Neutrophil (primary cell): Measurements from ENCODE around the gene YEATS2.
"Not testable (repeated sequence)": the region's sequence is repeated elsewhere in the genome, so short reads cannot be mapped to it uniquely, and the experiment has no call there.

ENCODE experiments used
- H3K27ac ChIP-seq: fragments of 200-600 bp; sonication (generic); 2 replicates; pipeline ENCODE4 v1.5.1; 2016; ENCODE audit warnings: mild to moderate bottlenecking, moderate library complexity
- H3K27me3 ChIP-seq: fragments of 200-600 bp; sonication (generic); 2 replicates; pipeline ENCODE4 v1.6.0; 2016; ENCODE audit warnings: mild to moderate bottlenecking
- H3K36me3 ChIP-seq: fragments of 200-600 bp; sonication (generic); 2 replicates; pipeline ENCODE4 v1.5.1; 2017
- H3K4me1 ChIP-seq, 2 experiments: fragments of 200-600 bp in 1 of 2; sonication (generic) in 1 of 2; 1 replicate in 1 of 2; 2 replicates in 1 of 2; pipeline versions ENCODE4 v1.5.1 to v1.6.1; 2013 to 2016; ENCODE audit warnings: low read depth in 1 of 2, low read length in 1 of 2, mild to moderate bottlenecking in 1 of 2, moderate library complexity in 1 of 2; ENCODE audit not compliant: control insufficient read depth in 1 of 2, insufficient read depth in 1 of 2
- H3K4me3 ChIP-seq, 2 experiments: fragments of 200-600 bp in 1 of 2; sonication (generic) in 1 of 2; 1 replicate in 1 of 2; 2 replicates in 1 of 2; pipeline ENCODE4 v1.5.1; 2013 to 2016; ENCODE audit warnings: low read depth in 1 of 2, low read length in 1 of 2, mild to moderate bottlenecking in 1 of 2, moderate library complexity in 1 of 2
- H3K9me3 ChIP-seq: fragments of 200-600 bp; sonication (generic); 2 replicates; pipeline ENCODE4 v1.5.1; 2016
- TF ChIP-seq, protein P1 (sequence below): fragments of 200-600 bp; sonication (generic); IDR thresholded peaks from 2 replicates; pipeline ENCODE4 v1.5.1; 2016; ENCODE audit warnings: antibody characterized with exemption

The YEATS2 gene

DNA sequence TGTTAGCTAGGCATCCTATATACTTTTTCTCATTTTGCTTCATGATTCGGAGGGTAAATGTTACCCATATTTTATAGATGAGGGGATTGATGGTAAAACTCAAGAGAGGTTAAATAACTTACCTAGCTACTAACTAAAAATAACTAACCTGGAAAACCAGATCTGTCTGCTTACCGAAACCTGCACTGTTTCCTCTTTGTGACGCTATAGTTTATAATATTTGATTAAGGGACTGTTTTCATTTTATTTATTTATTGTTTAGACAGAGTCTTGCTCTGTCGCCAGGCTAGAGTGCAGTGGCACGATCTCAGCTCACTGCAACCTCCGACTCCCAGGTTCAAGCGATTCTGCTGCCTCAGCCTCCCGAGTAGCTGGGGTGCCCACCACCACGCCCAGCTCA lies 71.9 kb downstream of the YEATS2 start:
- peaks cover 7% of the 10 kb centered on the region for H3K36me3 ChIP-seq
- H3K4me3 ChIP-seq, result no peak overlapping the region
- H3K4me1 ChIP-seq, result peaks cover 7 to 17% of the 10 kb centered on the region in 2 experiments
- no peak overlapping the region for H3K27ac ChIP-seq
- TF ChIP-seq, protein P1, sequence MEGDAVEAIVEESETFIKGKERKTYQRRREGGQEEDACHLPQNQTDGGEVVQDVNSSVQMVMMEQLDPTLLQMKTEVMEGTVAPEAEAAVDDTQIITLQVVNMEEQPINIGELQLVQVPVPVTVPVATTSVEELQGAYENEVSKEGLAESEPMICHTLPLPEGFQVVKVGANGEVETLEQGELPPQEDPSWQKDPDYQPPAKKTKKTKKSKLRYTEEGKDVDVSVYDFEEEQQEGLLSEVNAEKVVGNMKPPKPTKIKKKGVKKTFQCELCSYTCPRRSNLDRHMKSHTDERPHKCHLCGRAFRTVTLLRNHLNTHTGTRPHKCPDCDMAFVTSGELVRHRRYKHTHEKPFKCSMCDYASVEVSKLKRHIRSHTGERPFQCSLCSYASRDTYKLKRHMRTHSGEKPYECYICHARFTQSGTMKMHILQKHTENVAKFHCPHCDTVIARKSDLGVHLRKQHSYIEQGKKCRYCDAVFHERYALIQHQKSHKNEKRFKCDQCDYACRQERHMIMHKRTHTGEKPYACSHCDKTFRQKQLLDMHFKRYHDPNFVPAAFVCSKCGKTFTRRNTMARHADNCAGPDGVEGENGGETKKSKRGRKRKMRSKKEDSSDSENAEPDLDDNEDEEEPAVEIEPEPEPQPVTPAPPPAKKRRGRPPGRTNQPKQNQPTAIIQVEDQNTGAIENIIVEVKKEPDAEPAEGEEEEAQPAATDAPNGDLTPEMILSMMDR, result no peak
- no peaks in the 10 kb centered on the region for H3K27me3 ChIP-seq
- H3K9me3 ChIP-seq, result no peaks in the 10 kb centered on the region

DNA sequence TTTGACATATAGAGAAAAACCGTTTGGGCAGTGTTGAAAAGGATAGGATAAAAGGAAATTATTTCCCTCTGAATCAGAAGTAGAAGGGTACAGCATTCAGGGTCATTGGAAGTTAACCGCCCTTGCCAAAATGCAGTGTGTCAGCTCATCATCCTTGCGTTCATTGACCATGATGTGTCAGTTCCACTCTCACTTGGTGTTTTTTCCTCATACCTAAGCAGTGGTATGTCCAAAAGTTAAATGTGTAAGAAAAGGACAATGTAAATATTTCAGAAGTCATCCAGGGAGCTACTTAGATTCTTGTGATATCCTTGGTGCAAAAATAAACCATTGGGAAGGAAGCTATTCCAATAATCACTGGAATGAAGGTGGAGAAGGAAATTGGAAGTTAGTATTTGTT lies 77.0 kb downstream of the YEATS2 start:
- Histone ChIP-seq H3K36me3 (peaks cover 7% of the 10 kb centered on the region), H3K4me3 (no peak overlapping the region), H3K9me3 (no peaks in the 10 kb centered on the region), H3K27ac (no peak overlapping the region), H3K4me1 (peaks cover 26 to 43% of the 10 kb centered on the region in 2 experiments), H3K27me3 (no peaks in the 10 kb centered on the region)
- TF ChIP-seq, protein P1, result no peak

DNA sequence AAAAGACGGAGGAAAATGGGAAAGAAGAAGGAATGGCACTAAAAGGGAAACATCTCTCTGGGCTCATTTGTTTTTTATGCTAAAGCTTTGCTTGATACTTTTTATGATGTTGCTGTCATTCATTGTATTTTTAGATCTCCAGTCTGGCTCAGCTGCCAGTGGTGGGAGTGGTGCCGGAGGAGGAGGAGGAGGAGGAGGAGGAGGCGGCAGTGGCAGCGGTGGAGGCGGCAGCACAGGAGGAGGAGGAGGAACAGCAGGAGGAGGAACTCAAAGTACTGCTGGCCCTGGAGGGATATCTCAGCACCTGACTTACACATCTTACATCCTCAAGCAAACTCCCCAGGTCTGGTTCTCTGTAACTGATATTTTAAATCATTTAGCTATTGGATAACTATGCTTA lies 78.2 kb downstream of the YEATS2 start:
- peak overlapping the region; percentile 82 for H3K27ac ChIP-seq
- no peaks in the 10 kb centered on the region for H3K27me3 ChIP-seq
- peak overlapping the region; percentile 9 to 47 for H3K4me3 ChIP-seq
- no peaks in the 10 kb centered on the region for H3K9me3 ChIP-seq
- peaks cover 7% of the 10 kb centered on the region for H3K36me3 ChIP-seq
- peaks cover 30 to 43% of the 10 kb centered on the region in 2 experiments for H3K4me1 ChIP-seq
- TF ChIP-seq, protein P1, result no peak

DNA sequence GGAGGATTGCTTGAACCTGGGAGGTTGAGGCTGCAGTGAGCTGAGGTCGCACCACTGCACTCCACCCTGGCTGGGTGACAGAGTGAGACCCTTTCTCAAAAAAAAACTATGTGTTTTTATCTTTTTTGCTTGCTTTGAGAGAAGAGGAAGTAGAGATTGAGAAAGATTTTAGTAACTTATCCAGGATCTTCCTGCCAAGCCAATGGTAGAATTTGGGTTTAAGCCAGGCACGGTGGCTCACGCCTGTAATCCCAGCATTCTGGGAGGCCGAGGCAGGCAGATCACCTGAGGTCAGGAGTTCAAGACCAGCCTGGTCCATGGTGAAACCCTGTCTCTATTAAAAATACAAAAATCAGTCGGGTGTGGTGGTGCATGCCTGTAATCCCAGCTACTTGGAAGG lies 78.9 kb downstream of the YEATS2 start:
- Histone ChIP-seq H3K4me1 (peaks cover 28 to 41% of the 10 kb centered on the region in 2 experiments), H3K4me3 (peak overlapping the region; percentile 20 to 47), H3K27ac (peak overlapping the region; percentile 82)
- not testable (repeated sequence) for H3K27me3 ChIP-seq, H3K36me3 ChIP-seq, H3K9me3 ChIP-seq

DNA sequence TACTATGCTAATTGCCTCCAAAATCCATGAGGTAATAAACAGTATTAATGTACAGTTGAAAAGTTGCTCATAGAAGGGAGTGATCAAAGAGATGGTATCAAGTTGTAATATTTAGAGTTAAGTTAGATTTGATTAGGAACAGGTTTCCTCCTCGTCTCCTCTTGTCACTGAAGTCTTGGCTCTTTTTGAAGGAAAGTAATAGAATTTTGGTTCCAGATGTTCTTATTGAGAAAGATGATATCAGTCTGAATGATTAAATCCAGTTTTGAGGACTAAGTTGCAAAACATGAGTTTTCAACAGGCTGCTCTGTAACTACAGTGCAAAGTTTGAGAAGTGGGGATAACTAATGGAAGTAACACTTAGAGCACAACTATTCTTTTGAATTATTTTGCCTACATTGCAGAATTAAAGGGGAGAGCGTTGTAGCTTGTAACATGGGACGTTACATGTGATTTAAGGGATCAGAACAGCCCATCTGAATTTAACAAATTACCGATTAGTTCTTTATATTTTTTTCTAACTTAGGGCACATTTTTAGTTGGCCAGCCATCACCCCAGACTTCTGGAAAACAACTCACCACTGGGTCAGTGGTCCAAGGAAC lies 79.5 kb downstream of the YEATS2 start:
- TF ChIP-seq, protein P1, result no peak
- H3K36me3 ChIP-seq, result peaks cover 7% of the 10 kb centered on the region
- no peaks in the 10 kb centered on the region for H3K27me3 ChIP-seq
- peaks cover 28 to 41% of the 10 kb centered on the region in 2 experiments for H3K4me1 ChIP-seq
- peak overlapping the region; percentile 82 for H3K27ac ChIP-seq
- H3K4me3 ChIP-seq, result peak overlapping the region in 1 of 2 experiments; percentile 47
- H3K9me3 ChIP-seq, result no peaks in the 10 kb centered on the region

DNA sequence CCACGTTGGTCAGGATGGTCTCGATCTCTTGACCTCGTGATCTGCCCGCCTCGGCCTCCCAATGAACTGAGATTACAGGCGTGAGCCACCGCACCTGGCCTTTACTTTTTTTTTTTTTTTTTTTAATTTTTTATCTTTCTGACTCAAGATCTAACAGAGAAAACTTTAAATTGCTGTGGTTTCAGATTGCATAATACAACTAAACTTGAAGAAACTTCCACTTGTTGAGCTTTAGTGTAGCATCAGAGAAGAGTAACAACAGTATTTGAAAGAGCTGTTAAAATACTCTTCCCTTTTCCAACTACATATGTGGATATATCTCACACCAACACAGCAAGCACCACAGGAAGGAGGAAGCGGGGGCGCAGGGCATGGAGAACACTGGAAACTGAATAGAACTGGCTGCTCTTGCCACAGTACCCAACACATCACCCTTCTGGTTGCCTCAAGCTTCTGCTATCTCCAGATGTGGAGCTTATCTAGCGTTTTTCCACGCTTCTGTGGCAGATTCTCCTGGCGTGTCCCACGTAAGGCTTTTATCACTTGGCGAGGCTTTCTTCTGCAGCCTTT lies 82.4 kb downstream of the YEATS2 start:
- H3K9me3 ChIP-seq, result no peaks in the 10 kb centered on the region
- TF ChIP-seq, protein P1, result no peak
- H3K27me3 ChIP-seq, result no peaks in the 10 kb centered on the region
- peak overlapping the region; percentile 70 for H3K27ac ChIP-seq
- H3K36me3 ChIP-seq, result no peaks in the 10 kb centered on the region
- H3K4me1 ChIP-seq, result peaks cover 47 to 63% of the 10 kb centered on the region in 2 experiments
- H3K4me3 ChIP-seq, result peak overlapping the region in 1 of 2 experiments; percentile 31
